NK-92 (cell line): Measurements from ENCODE around the gene PACRG.

Experiments
- DNase-seq: peaks from one replicate; lab custom pipeline; 2025; ENCODE audit not compliant: unreplicated experiment; lab: John Stamatoyannopoulos, UW

Gene PACRG

GRCh38 chr6:163324326-163324687 is 596.5 kb downstream of the PACRG start:
- no peak for DNase-seq

GRCh38 chr6:163324688-163325389 is 597.1 kb downstream of the PACRG start:
- DNase-seq = no peak

GRCh38 chr6:163325390-163325784 is 597.6 kb downstream of the PACRG start:
- no peak for DNase-seq

- DNase-seq = no peak
Observed at GRCh38 chr6:163327165-163327880, 599.5 kb downstream of the PACRG start.

- DNase-seq = no peak
Observed at GRCh38 chr6:163327921-163328320, 600.1 kb downstream of the PACRG start.

- DNase-seq = no peak
Observed at GRCh38 chr6:163328411-163328810, 600.6 kb downstream of the PACRG start.

- DNase-seq = no peak
Observed at GRCh38 chr6:163329991-163330390, 602.2 kb downstream of the PACRG start.

- no peak for DNase-seq
Observed at GRCh38 chr6:163331245-163331644, 603.5 kb downstream of the PACRG start.

GRCh38 chr6:163332575-163332974 is 604.8 kb downstream of the PACRG start:
- DNase-seq = no peak

GRCh38 chr6:163333038-163333437 is 605.3 kb downstream of the PACRG start:
- no peak for DNase-seq

GRCh38 chr6:163333701-163334663 is 606.2 kb downstream of the PACRG start:
- no peak for DNase-seq

- no peak for DNase-seq
Observed at GRCh38 chr6:163335056-163335455, 607.3 kb downstream of the PACRG start.

GRCh38 chr6:163335671-163336545 is 608.1 kb downstream of the PACRG start:
- DNase-seq = no peak

- no peak for DNase-seq
Observed at GRCh38 chr6:163336961-163337360, 609.2 kb downstream of the PACRG start.

- DNase-seq = no peak
Observed at GRCh38 chr6:163337958-163338357, 610.2 kb downstream of the PACRG start.

GRCh38 chr6:163338671-163339405 is 611.1 kb downstream of the PACRG start:
- DNase-seq = no peak

GRCh38 chr6:163339466-163339865 is 611.7 kb downstream of the PACRG start:
- DNase-seq = no peak

GRCh38 chr6:163340201-163340887 is 612.6 kb downstream of the PACRG start:
- DNase-seq = no peak
